HepG2 (cell line): ENCODE results near the gene ARHGAP31.

Experiments
- ERF ChIP-seq: IDR thresholded peaks from 2 replicates; pipeline ENCODE4 v1.6.1; 2018; ENCODE audit warnings: missing biosample characterization, missing genetic modification reagents
- FOSL2 ChIP-seq: sonication (generic); formaldehyde crosslinking; IDR thresholded peaks from 2 replicates; pipeline ENCODE4 v1.4.0; 2020; ENCODE audit warnings: missing genetic modification reagents
- KMT2A ChIP-seq: sonication (generic); formaldehyde crosslinking; IDR thresholded peaks from 2 replicates; pipeline ENCODE4 v1.4.0; 2020; ENCODE audit warnings: missing genetic modification reagents
- RXRA ChIP-seq: sonication (generic); formaldehyde crosslinking; IDR thresholded peaks from 2 replicates; pipeline ENCODE4 v1.5.1; 2020; ENCODE audit warnings: missing genetic modification reagents

DNA sequence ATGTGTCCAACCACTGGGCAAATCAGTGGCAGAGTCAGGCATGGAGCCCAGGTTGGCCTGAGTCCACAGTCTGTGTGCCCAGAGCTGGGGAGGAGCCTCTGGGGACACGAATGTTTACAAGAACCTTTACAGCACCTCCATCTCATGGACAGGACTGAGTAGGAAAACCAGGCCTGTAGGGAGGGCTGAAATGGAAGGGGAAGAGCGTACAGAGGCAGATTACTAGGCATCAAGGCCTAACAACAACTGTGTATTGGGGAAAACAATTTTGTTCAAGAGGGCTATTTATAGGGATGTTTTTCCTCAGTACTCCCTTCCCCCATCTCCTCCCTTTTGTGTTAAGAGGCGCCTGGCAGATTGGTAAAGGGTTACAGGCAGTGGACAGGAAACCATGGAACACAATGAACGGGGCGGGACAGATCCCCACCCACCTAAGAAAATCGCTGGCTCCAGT lies 15.1 kb upstream of the ARHGAP31 start:
- TF ChIP-seq ERF (CRISPR knock-in tag), result no peak
- no peak for TF ChIP-seq FOSL2
- no peak for TF ChIP-seq KMT2A (CRISPR knock-in tag)
- TF ChIP-seq RXRA (CRISPR knock-in tag), result no peak
